RCC 7860 (cell line): ENCODE results near the gene NTSR1.

Experiments
- DNase-seq: peaks from one replicate; pipeline ENCODE4 v3.0.0-alpha.2; 2015; ENCODE audit warnings: low spot score
- FAIRE-seq: peaks from 2 replicates; lab custom pipeline; 2012; peaks lifted over from hg19 to GRCh38; lab: Jason Lieb, UNC

Gene NTSR1

GRCh38 chr20:62797671-62798532 is 89.3 kb downstream of the NTSR1 start:
- FAIRE-seq (no peak), DNase-seq (no peak)

GRCh38 chr20:62799036-62799435 is 90.4 kb downstream of the NTSR1 start:
- DNase-seq (no peak), FAIRE-seq (no peak)

- FAIRE-seq (no peak), DNase-seq (no peak)
These were observed 90.8 kb downstream of the NTSR1 start for GRCh38 chr20:62799459-62799858.

- DNase-seq (no peak), FAIRE-seq (no peak)
These were observed 91.2 kb downstream of the NTSR1 start for GRCh38 chr20:62799873-62800272.

GRCh38 chr20:62800314-62801259 is 92.0 kb downstream of the NTSR1 start:
- no peak for FAIRE-seq
- DNase-seq = no peak

GRCh38 chr20:62801284-62802010 is 92.8 kb downstream of the NTSR1 start:
- no peak for DNase-seq
- FAIRE-seq = no peak

- FAIRE-seq = no peak
- DNase-seq = no peak
These were observed 93.5 kb downstream of the NTSR1 start for GRCh38 chr20:62802026-62802712.

- FAIRE-seq (no peak), DNase-seq (no peak)
These were observed 95.5 kb downstream of the NTSR1 start for GRCh38 chr20:62804021-62804626.

GRCh38 chr20:62804627-62805154 is 96.1 kb downstream of the NTSR1 start, which contains the start of gene OGFR:
Gene OGFR, plus strand, starts transcription at chr20:62804835. Its CDS starts 25 bp downstream, at chr20:62804860.
- no peak for FAIRE-seq
- peak; percentile 42 for DNase-seq

- no peak for FAIRE-seq
- no peak for DNase-seq
These were observed 96.6 kb downstream of the NTSR1 start for GRCh38 chr20:62805155-62805710.

GRCh38 chr20:62805711-62806382 is 97.2 kb downstream of the NTSR1 start:
- FAIRE-seq (no peak), DNase-seq (no peak)

- FAIRE-seq (no peak), DNase-seq (no peak)
These were observed 97.9 kb downstream of the NTSR1 start for GRCh38 chr20:62806383-62807050.

- FAIRE-seq = no peak
- no peak for DNase-seq
These were observed 99.0 kb downstream of the NTSR1 start for GRCh38 chr20:62807444-62808210.

GRCh38 chr20:62808211-62808865 is 99.7 kb downstream of the NTSR1 start:
- no peak for FAIRE-seq

GRCh38 chr20:62809530-62810428 is 101.1 kb downstream of the NTSR1 start:
- DNase-seq (no peak), FAIRE-seq (no peak)

More at GRCh38 chr20:62808211-62808865, 99.7 kb downstream of the NTSR1 start:
- DNase-seq = peak; percentile 39

- DNase-seq = no peak
- no peak for FAIRE-seq
These were observed 102.7 kb downstream of the NTSR1 start for GRCh38 chr20:62811320-62811719.
